ENCODE data around the gene HSPA4. TPM values are rescaled to one million over a fixed set of nuclear protein-coding genes. Genes with fewer than 3 reads are reported as not detected.

The HSPA4 gene
- total and polyA plus RNA-seq, 2 donors (not counting 3 experiments of a cell fraction or from before 2014, with no cell fraction given) = 11.2 to 161 TPM

DNA sequence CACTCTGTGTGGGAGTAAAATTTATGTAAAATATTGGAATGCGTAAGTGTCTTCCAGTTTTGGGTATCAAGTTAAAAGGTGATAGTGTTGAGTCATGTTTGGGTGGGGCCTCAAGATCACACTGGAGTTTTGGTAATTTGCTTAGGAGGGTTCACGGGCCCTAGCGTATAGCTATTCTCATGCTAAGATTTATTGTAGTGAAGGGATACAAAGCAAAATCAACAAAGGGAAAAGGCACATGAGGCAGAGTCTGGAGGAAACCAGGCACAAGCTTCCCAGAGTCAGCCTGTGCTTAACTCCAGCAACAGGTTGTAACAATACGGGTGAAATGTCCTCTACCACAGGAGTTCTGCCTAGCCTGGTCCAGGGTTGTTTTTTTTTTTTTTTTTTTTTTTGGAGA, 20.2 kb downstream of the HSPA4 start:
- peaks cover 7 to 13% of the 10 kb centered on the region in 2 experiments for H3K36me3 ChIP-seq (ENCODE audit: control insufficient read depth in 2 of 2, extremely low read depth in 1 of 2, insufficient read depth in 2 of 2, low read length in 2 of 2)
- peaks cover 5% of the 10 kb centered on the region for H4K20me1 ChIP-seq (replicated peaks; ENCODE audit: control insufficient read depth, extremely low read depth, insufficient read depth, low read length)
- no peak for TF ChIP-seq EZH2 (IDR thresholded peaks at IDR 0.05; ENCODE audit: borderline replicate concordance, low read depth, low read length, severe bottlenecking)
- no peak for TF ChIP-seq FOS (IDR thresholded peaks at IDR 0.05; ENCODE audit: borderline replicate concordance, insufficient read depth, low read length)
- TF ChIP-seq, protein P1, sequence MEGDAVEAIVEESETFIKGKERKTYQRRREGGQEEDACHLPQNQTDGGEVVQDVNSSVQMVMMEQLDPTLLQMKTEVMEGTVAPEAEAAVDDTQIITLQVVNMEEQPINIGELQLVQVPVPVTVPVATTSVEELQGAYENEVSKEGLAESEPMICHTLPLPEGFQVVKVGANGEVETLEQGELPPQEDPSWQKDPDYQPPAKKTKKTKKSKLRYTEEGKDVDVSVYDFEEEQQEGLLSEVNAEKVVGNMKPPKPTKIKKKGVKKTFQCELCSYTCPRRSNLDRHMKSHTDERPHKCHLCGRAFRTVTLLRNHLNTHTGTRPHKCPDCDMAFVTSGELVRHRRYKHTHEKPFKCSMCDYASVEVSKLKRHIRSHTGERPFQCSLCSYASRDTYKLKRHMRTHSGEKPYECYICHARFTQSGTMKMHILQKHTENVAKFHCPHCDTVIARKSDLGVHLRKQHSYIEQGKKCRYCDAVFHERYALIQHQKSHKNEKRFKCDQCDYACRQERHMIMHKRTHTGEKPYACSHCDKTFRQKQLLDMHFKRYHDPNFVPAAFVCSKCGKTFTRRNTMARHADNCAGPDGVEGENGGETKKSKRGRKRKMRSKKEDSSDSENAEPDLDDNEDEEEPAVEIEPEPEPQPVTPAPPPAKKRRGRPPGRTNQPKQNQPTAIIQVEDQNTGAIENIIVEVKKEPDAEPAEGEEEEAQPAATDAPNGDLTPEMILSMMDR (IDR thresholded peaks at IDR 0.05; ENCODE audit: extremely low read depth in 1 of 2, insufficient read depth in 1 of 2, low read depth in 1 of 2, low read length in 2 of 2) = no peak
- TF ChIP-seq GATA2 (IDR thresholded peaks at IDR 0.05; ENCODE audit: insufficient read depth, insufficient read length, low read depth, low read length) = no peak
- TF ChIP-seq POLR2A (IDR thresholded peaks at IDR 0.05; ENCODE audit: low read depth, low read length) = no peak
- no peak for TF ChIP-seq POLR2AphosphoS5 (IDR thresholded peaks at IDR 0.05; ENCODE audit: insufficient read depth, low read depth, low read length)
- no peak for TF ChIP-seq JUN (IDR thresholded peaks at IDR 0.05; ENCODE audit: borderline replicate concordance, insufficient read depth, insufficient read length, low read depth)
- no peak for TF ChIP-seq MAX (IDR thresholded peaks at IDR 0.05; ENCODE audit: insufficient read depth, insufficient read length)
- TF ChIP-seq MYC (IDR thresholded peaks at IDR 0.05; ENCODE audit: low read depth, low read length) = no peak
- dilution Hi-C loops (cut with MboI; ENCODE audit: extremely low pct_ligation_motif_present, low sequenced_read_pairs) (no loop called here), intact Hi-C loops (cut with micrococcal nuclease) (no loop called here)
- FAIRE-seq = no peak
- peaks cover 48% of the 10 kb centered on the region for H3K79me2 ChIP-seq (ENCODE audit: control insufficient read depth, insufficient read depth, low read length)
- no peak overlapping the region for H3K4me3 ChIP-seq (replicated peaks in 1 of 3; ENCODE audit: insufficient read depth in 1 of 3, low read depth in 1 of 3, low read length in 3 of 3)
- no peak for DNase-seq (ENCODE audit: low read depth, low spot score)
- H3K27ac ChIP-seq (ENCODE audit: insufficient read depth, low read depth, low read length) = no peak overlapping the region
- H3K27me3 ChIP-seq (ENCODE audit: control insufficient read depth in 2 of 2, insufficient read depth in 2 of 2, low read length in 2 of 2) = no peaks in the 10 kb centered on the region
- ChIA-PET CTCF (interaction anchor here (0.9 kb wide), 1 partner anchor 11 kb away, joined by 3 read pairs; no protein-coding TSS in a partner anchor), POLR2A (no interaction called here)
- H3K4me2 ChIP-seq (ENCODE audit: insufficient read depth, low read length) = no peak overlapping the region
- H3K9me3 ChIP-seq (replicated peaks; ENCODE audit: control insufficient read depth, insufficient read depth, low read length) = no peaks in the 10 kb centered on the region
- no peaks in the 10 kb centered on the region for H3K4me1 ChIP-seq (ENCODE audit: control insufficient read depth, extremely low read depth, insufficient read depth, low read length)
- no TSS peak for BruUV-seq (replicated peaks)
- H3K9me1 ChIP-seq (replicated peaks; ENCODE audit: control insufficient read depth, extremely low read depth, insufficient read depth, low read length) = no peaks in the 10 kb centered on the region
- no peak overlapping the region for H3K9ac ChIP-seq (replicated peaks; ENCODE audit: extremely low read depth, insufficient read depth, low read length)
- no peak overlapping the region for H2AFZ ChIP-seq (ENCODE audit: low read depth, low read length)
